MCF 10A (cell line): ENCODE results near the gene STXBP6. TPM values are rescaled to one million over a fixed set of nuclear protein-coding genes. Genes with fewer than 3 reads are reported as not detected.

Source experiments
- BruUV-seq: library from RNA; stranded (reverse); fragments of 400-500 nt; replicated peaks from 2 replicates; lab custom pipeline; 2021; lab: Mats Ljungman, UMichigan
- CTCF ChIA-PET: fragments of 300-600 bp; sonication (Branson Sonifier 250); formaldehyde crosslinking; extraction: SDS; loops from one replicate; lab custom pipeline; 2021; ENCODE audit warnings: antibody characterized with exemption, inconsistent platforms; lab: Yijun Ruan, JAX
- POLR2A ChIA-PET: fragments of 300-600, 350-650 bp; sonication (Branson Sonifier 250); formaldehyde crosslinking; extraction: SDS; loops from one replicate; lab custom pipeline; 2020; ENCODE audit warnings: antibody characterized with exemption, inconsistent platforms; lab: Yijun Ruan, JAX
- DNase-seq: peaks from one replicate; pipeline ENCODE4 v3.0.0-alpha.2; 2018; ENCODE audit not compliant: unreplicated experiment
- H3K27ac Mint-ChIP-seq: one replicate; pipeline ENCODE4 v1.8.0; 2022; ENCODE audit warnings: mild to moderate bottlenecking, low read depth, mixed read lengths; ENCODE audit not compliant: unreplicated experiment
- H3K27me3 Mint-ChIP-seq: one replicate; pipeline ENCODE4 v1.8.0; 2022; ENCODE audit warnings: mixed read lengths; ENCODE audit not compliant: insufficient read depth, unreplicated experiment
- H3K36me3 Mint-ChIP-seq: one replicate; pipeline ENCODE4 v1.8.0; 2022; ENCODE audit warnings: mild to moderate bottlenecking, moderate library complexity, mixed read lengths; ENCODE audit not compliant: insufficient read depth, unreplicated experiment
- H3K4me1 Mint-ChIP-seq: one replicate; pipeline ENCODE4 v1.8.0; 2022; ENCODE audit warnings: mixed read lengths; ENCODE audit not compliant: insufficient read depth, unreplicated experiment
- H3K4me3 Mint-ChIP-seq: one replicate; pipeline ENCODE4 v1.8.0; 2022; ENCODE audit warnings: mild to moderate bottlenecking, moderate library complexity, mixed read lengths; ENCODE audit not compliant: unreplicated experiment
- H3K9me3 Mint-ChIP-seq: one replicate; pipeline ENCODE4 v1.8.0; 2022; ENCODE audit warnings: mixed read lengths; ENCODE audit not compliant: unreplicated experiment
- intact Hi-C: fragments of 100-400 bp; cut with micrococcal nuclease; formaldehyde crosslinking; loops from 2 replicates; pipeline ENCODE4 v1.14.1; 2022
- total RNA-seq: library from RNA; stranded (reverse); gene quantifications from 2 replicates; pipeline ENCODE4 v1.2.3, GENCODE V29; 2022
- TF ChIP-seq, protein P1 (sequence below): fragments of 200-600 bp; IDR thresholded peaks from one replicate; pipeline ENCODE4 v1.8.0; 2022; ENCODE audit warnings: antibody characterized with exemption, mild to moderate bottlenecking; ENCODE audit not compliant: unreplicated experiment

Gene STXBP6
- total RNA-seq, 1 experiment from 2014 or later, result not detected

DNA sequence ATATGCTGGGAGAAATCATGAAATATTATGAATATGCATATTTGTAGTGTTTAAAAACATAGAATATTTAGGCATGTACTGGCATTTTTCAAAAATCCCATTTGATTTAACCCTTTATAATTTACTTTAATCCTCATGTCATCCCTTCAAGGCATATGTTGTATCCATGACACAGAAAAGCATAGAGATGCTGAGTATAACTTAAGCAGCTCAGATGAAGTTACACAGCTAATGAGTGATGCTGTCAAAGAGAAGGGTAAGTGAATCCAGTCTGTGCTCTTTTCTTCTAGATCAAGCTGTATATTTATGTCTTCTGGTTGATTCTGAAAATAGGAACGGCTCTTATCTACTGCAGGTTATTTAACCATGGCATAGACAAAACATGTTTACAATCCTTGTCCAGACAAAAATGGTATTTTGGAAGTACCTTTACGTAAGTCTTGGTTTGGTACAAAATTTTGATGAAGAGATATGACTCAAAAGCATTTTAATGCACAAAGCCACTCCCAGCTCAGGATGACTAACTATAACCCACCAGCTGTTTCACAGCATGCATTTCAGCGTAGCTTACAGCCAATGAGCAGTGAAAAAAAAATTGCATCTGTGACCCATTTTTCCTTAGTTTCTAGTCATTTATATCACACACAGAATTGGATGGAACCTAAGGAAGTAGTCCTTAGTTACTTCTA lies 201.7 kb downstream of the STXBP6 start:
- TF ChIP-seq, protein P1, sequence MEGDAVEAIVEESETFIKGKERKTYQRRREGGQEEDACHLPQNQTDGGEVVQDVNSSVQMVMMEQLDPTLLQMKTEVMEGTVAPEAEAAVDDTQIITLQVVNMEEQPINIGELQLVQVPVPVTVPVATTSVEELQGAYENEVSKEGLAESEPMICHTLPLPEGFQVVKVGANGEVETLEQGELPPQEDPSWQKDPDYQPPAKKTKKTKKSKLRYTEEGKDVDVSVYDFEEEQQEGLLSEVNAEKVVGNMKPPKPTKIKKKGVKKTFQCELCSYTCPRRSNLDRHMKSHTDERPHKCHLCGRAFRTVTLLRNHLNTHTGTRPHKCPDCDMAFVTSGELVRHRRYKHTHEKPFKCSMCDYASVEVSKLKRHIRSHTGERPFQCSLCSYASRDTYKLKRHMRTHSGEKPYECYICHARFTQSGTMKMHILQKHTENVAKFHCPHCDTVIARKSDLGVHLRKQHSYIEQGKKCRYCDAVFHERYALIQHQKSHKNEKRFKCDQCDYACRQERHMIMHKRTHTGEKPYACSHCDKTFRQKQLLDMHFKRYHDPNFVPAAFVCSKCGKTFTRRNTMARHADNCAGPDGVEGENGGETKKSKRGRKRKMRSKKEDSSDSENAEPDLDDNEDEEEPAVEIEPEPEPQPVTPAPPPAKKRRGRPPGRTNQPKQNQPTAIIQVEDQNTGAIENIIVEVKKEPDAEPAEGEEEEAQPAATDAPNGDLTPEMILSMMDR, result no peak
- no peak overlapping the region for H3K27ac Mint-ChIP-seq
- no TSS peak for BruUV-seq
- H3K4me3 Mint-ChIP-seq, result peak overlapping the region; percentile 10
- peaks cover 6% of the 10 kb centered on the region for H3K4me1 Mint-ChIP-seq
- no peak for DNase-seq
- H3K27me3 Mint-ChIP-seq, result no peaks in the 10 kb centered on the region
- no peaks in the 10 kb centered on the region for H3K36me3 Mint-ChIP-seq
- H3K9me3 Mint-ChIP-seq, result no peaks in the 10 kb centered on the region
- intact Hi-C loops, result no loop called here
- ChIA-PET CTCF (no interaction called here), POLR2A (no interaction called here)

GRCh38 chr14:24847568-24848095 lies 202.3 kb downstream of the STXBP6 start:
- BruUV-seq, result no TSS peak
- Mint-ChIP-seq H3K9me3 (no peaks in the 10 kb centered on the region), H3K27me3 (no peaks in the 10 kb centered on the region), H3K36me3 (no peaks in the 10 kb centered on the region), H3K4me3 (no peak overlapping the region), H3K27ac (no peak overlapping the region), H3K4me1 (peaks cover 6% of the 10 kb centered on the region)
- TF ChIP-seq, protein P1, result no peak
- no peak for DNase-seq
- intact Hi-C loops, result no loop called here
- ChIA-PET CTCF (no interaction called here), POLR2A (no interaction called here)

DNA sequence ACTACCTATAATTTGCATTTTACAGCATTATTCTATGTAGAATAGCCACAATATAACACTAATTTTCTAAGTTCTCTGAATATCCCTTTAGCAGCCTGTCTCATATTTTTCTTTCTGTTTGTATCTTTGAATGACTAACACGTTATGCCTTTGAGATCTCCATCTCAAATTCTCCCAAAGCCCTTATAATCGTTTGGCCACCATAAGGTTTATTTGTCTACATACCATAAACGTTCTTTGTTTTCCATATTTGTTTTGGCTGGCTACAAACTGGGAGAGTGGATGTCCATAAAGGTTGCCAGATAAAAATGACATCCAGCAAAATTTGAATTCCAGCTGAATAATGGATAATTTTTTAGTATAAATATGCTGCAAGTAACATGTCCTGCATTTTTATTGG lies 203.7 kb downstream of the STXBP6 start:
- CTCF ChIA-PET, result no interaction called here
- Mint-ChIP-seq H3K27me3 (no peaks in the 10 kb centered on the region), H3K4me3 (no peak overlapping the region), H3K36me3 (no peaks in the 10 kb centered on the region), H3K4me1 (no peaks in the 10 kb centered on the region), H3K27ac (no peak overlapping the region), H3K9me3 (no peaks in the 10 kb centered on the region)
- BruUV-seq, result no TSS peak
- TF ChIP-seq, protein P1, result no peak
- POLR2A ChIA-PET, result no interaction called here
- intact Hi-C loops, result no loop called here
- DNase-seq, result no peak

GRCh38 chr14:24845851-24846250 lies 204.1 kb downstream of the STXBP6 start:
- BruUV-seq, result no TSS peak
- CTCF ChIA-PET, result no interaction called here
- DNase-seq, result no peak
- Mint-ChIP-seq H3K4me3 (no peak overlapping the region), H3K9me3 (no peaks in the 10 kb centered on the region), H3K27me3 (no peaks in the 10 kb centered on the region), H3K4me1 (no peaks in the 10 kb centered on the region), H3K36me3 (no peaks in the 10 kb centered on the region), H3K27ac (no peak overlapping the region)
- intact Hi-C loops, result no loop called here
- POLR2A ChIA-PET, result no interaction called here
- TF ChIP-seq, protein P1, result no peak
